NCI-H146 (cell line): ENCODE measurements around the gene BICDL2.
A peak's percentile ranks its signal among the peaks of the same experiment; 100 is the strongest.

Source experiments
- DNase-seq: peaks from one replicate; lab custom pipeline; 2025; lab: John Stamatoyannopoulos, UW

BICDL2 gene

GRCh38 chr16:3047387-3047720 is 10.6 kb upstream of the BICDL2 start:
- DNase-seq: no peak

GRCh38 chr16:3046641-3047386 is 10.1 kb upstream of the BICDL2 start:
- DNase-seq: no peak

- peak; percentile 41 for DNase-seq
These were observed 9.3 kb upstream of the BICDL2 start, which contains the start of gene MMP25 for GRCh38 chr16:3045758-3046640. Gene MMP25, plus strand, starts transcription at chr16:3046561. Its CDS starts 357 bp downstream, at chr16:3046918.

GRCh38 chr16:3044708-3045107 is 8.0 kb upstream of the BICDL2 start:
- DNase-seq: no peak

- no peak for DNase-seq
These were observed 5.6 kb upstream of the BICDL2 start for GRCh38 chr16:3042376-3042775.

- no peak for DNase-seq
These were observed 2.2 kb upstream of the BICDL2 start for GRCh38 chr16:3038896-3039295.

- peak; percentile 62 for DNase-seq
These were observed 1.5 kb upstream of the BICDL2 start for GRCh38 chr16:3038256-3038655.

GRCh38 chr16:3035972-3036725 is 595 bp downstream of the BICDL2 start:
- DNase-seq: peak; percentile 53

- DNase-seq: no peak
These were observed 1.3 kb downstream of the BICDL2 start for GRCh38 chr16:3035289-3035971.

GRCh38 chr16:3032624-3033023 is 4.1 kb downstream of the BICDL2 start:
- DNase-seq: no peak

- no peak for DNase-seq
These were observed 6.2 kb downstream of the BICDL2 start for GRCh38 chr16:3030222-3031212.

GRCh38 chr16:3029491-3030221 is 7.1 kb downstream of the BICDL2 start:
- DNase-seq: no peak

- no peak for DNase-seq
These were observed 7.9 kb downstream of the BICDL2 start for GRCh38 chr16:3028716-3029319.

GRCh38 chr16:3027983-3028715 is 8.6 kb downstream of the BICDL2 start:
- peak; percentile 93 for DNase-seq

GRCh38 chr16:3027489-3027795 is 9.3 kb downstream of the BICDL2 start:
- DNase-seq: no peak

- no peak for DNase-seq
These were observed 9.9 kb downstream of the BICDL2 start for GRCh38 chr16:3026609-3027488.

- DNase-seq: no peak
These were observed 10.8 kb downstream of the BICDL2 start for GRCh38 chr16:3026003-3026378.
